HFFc6 (cell line): ENCODE data around the gene SCN7A. TPM values are rescaled to one million over a fixed set of nuclear protein-coding genes. Genes with fewer than 3 reads are reported as not detected.

ENCODE experiments used
- DNase-seq: peaks from one replicate; pipeline ENCODE4 v3.0.0-alpha.2; 2018
- H3K27ac Mint-ChIP-seq: 2 replicates; pipeline ENCODE4 v1.8.0; 2020; ENCODE audit warnings: mild to moderate bottlenecking, mixed read lengths
- H3K27me3 Mint-ChIP-seq: 2 replicates; pipeline ENCODE4 v1.8.0; 2021; ENCODE audit warnings: mild to moderate bottlenecking, moderate library complexity, mixed read lengths; ENCODE audit not compliant: insufficient read depth
- H3K36me3 Mint-ChIP-seq: 2 replicates; pipeline ENCODE4 v1.8.0; 2021; ENCODE audit warnings: low read depth, mixed read lengths
- H3K4me1 Mint-ChIP-seq: 2 replicates; pipeline ENCODE4 v1.8.0; 2020; ENCODE audit warnings: low read depth, mixed read lengths
- H3K4me3 Mint-ChIP-seq: 2 replicates; pipeline ENCODE4 v1.8.0; 2020; ENCODE audit warnings: mild to moderate bottlenecking, moderate library complexity, mixed read lengths
- H3K9me3 Mint-ChIP-seq: 2 replicates; pipeline ENCODE4 v1.8.0; 2020; ENCODE audit warnings: mild to moderate bottlenecking, mixed read lengths
- CTCF ChIP-seq: fragments of 200-600 bp; sonication (generic); IDR thresholded peaks from 2 replicates; pipeline ENCODE4 v1.5.0; 2021; ENCODE audit warnings: antibody characterized with exemption, mild to moderate bottlenecking
- total RNA-seq, 6 experiments: library from RNA; stranded (reverse); fragmentation: NEBNext Ultra II Directional; extraction: Animal tissue kit (Norgen Biotek cat#: 25700); gene quantifications; 2 replicates in 1 of 6; 3 replicates in 5 of 6; pipeline ENCODE4 v1.2.3, GENCODE V29; 2021

Gene SCN7A
- total RNA-seq, 6 experiments from 2014 or later: 0.02 to 0.05 TPM; not detected in 4

GRCh38 chr2:166357068-166357949 is 136.7 kb downstream of the SCN7A start:
- Mint-ChIP-seq H3K27me3 (no peaks in the 10 kb centered on the region), H3K4me3 (no peak overlapping the region), H3K4me1 (peaks cover 56% of the 10 kb centered on the region), H3K9me3 (no peaks in the 10 kb centered on the region), H3K27ac (peak overlapping the region; percentile 4; the same call in 1 of the 2 replicates), H3K36me3 (peaks cover 13% of the 10 kb centered on the region; the same call in 1 of the 2 replicates)
- no peak for DNase-seq
- TF ChIP-seq CTCF: no peak

Other genes starting within 250 kb of the SCN7A start
- 10 to 100 TPM; 41.1 to 66.1 (median 55.8) TPM for gene SCN9A, start 118.3 kb downstream of the SCN7A start, total RNA-seq